K562 (cell line): ENCODE measurements around the gene PTPRT. TPM values are rescaled to one million over a fixed set of nuclear protein-coding genes. Genes with fewer than 3 reads are reported as not detected.

ENCODE experiments used
- ATAC-seq: fragments of 200-7000 bp; cut with Tn5 transposase; 3 replicates; pipeline ENCODE4 v1.9.1; 2020; ENCODE audit warnings: moderate library complexity
- BruUV-seq: library from RNA; stranded (reverse); fragments of 400-500 nt; replicated peaks from 2 replicates; lab custom pipeline; 2021; lab: Mats Ljungman, UMichigan
- CTCF ChIA-PET: fragments of 300-600 bp; formaldehyde crosslinking; extraction: SDS; loops from one replicate; lab custom pipeline; 2021; ENCODE audit warnings: low intra/inter-chr PET ratio; lab: Yijun Ruan, JAX
- POLR2A ChIA-PET: fragments of 300-600, 350-650 bp; sonication (Branson Sonifier 250); formaldehyde crosslinking; extraction: SDS; loops from one replicate; lab custom pipeline; 2021; ENCODE audit warnings: antibody characterized with exemption, inconsistent platforms; lab: Yijun Ruan, JAX
- DNase-seq, 4 experiments: peaks; one replicate each; pipeline versions ENCODE4 v3.0.0 to v3.0.0-alpha.2; 2011 to 2018; ENCODE audit warnings: low spot score in 3 of 4, mixed read lengths in 3 of 4; ENCODE audit errors: extremely low read depth in 1 of 4
- FAIRE-seq: peaks from 2 replicates; lab custom pipeline; 2011; peaks lifted over from hg19 to GRCh38; lab: Jason Lieb, UNC
- H2AFZ ChIP-seq: 2 replicates; pipeline ENCODE4 v1.6.0; 2011; ENCODE audit warnings: low read depth, low read length, control low read depth, inconsistent platforms
- H3K27ac ChIP-seq: fragments of 200-600 bp; 3 replicates; pipeline ENCODE4 v1.8.0; 2011; ENCODE audit warnings: low read depth, mild to moderate bottlenecking, control low read depth, inconsistent platforms, low read length, moderate library complexity, mixed read lengths; ENCODE audit errors: extremely low read depth
- H3K27me3 ChIP-seq, 2 experiments: fragments of 300-600 bp in 1 of 2; 2 replicates in 1 of 2; 3 replicates in 1 of 2; pipeline versions ENCODE4 v1.6.0 to v1.8.0; 2011; ENCODE audit warnings: inconsistent platforms in 2 of 2, low read length in 2 of 2, mild to moderate bottlenecking in 1 of 2, mixed read lengths in 1 of 2, moderate library complexity in 1 of 2; ENCODE audit not compliant: control insufficient read depth in 2 of 2, insufficient read depth in 2 of 2
- H3K36me3 ChIP-seq: fragments of 300-600 bp; 3 replicates; pipeline ENCODE4 v1.8.0; 2011; ENCODE audit warnings: mild to moderate bottlenecking, low read length, inconsistent platforms; ENCODE audit not compliant: control insufficient read depth, insufficient read depth
- H3K4me1 ChIP-seq, 2 experiments: fragments of 200-600 bp in 1 of 2; replicated peaks in 1 of 2; 2 replicates in 1 of 2; 3 replicates in 1 of 2; pipeline versions ENCODE4 v1.5.1 to v1.8.0; 2011; ENCODE audit warnings: inconsistent platforms in 2 of 2, low read length in 2 of 2, mild to moderate bottlenecking in 1 of 2, mixed read lengths in 1 of 2, moderate library complexity in 1 of 2; ENCODE audit not compliant: control insufficient read depth in 2 of 2, insufficient read depth in 2 of 2
- H3K4me2 ChIP-seq: 2 replicates; pipeline ENCODE4 v1.6.1; 2011; ENCODE audit warnings: low read length, control low read depth, inconsistent platforms, mixed read lengths; ENCODE audit not compliant: insufficient read depth
- H3K4me3 ChIP-seq: fragments of 200-600 bp; sonication (generic), shearing (Covaris generic); 2 replicates; pipeline ENCODE4 v1.5.1; 2016; ENCODE audit warnings: control low read depth, inconsistent platforms
- H3K79me2 ChIP-seq: fragments of 200-600 bp; 3 replicates; pipeline ENCODE4 v1.8.0; 2011; ENCODE audit warnings: low read length, inconsistent platforms; ENCODE audit not compliant: control insufficient read depth, insufficient read depth
- H3K9ac ChIP-seq, 2 experiments: 2 replicates each; pipeline versions ENCODE4 v1.6.0 to v1.6.1; 2011; ENCODE audit warnings: low read depth in 2 of 2, low read length in 2 of 2, control low read depth in 1 of 2, inconsistent platforms in 1 of 2, mild to moderate bottlenecking in 1 of 2, mixed read lengths in 1 of 2; ENCODE audit not compliant: insufficient read depth in 1 of 2
- H3K9me1 ChIP-seq: one replicate; pipeline ENCODE4 v1.6.0; 2011; ENCODE audit warnings: inconsistent platforms, mild to moderate bottlenecking, low read length, moderate library complexity; ENCODE audit not compliant: control insufficient read depth, insufficient read depth
- H3K9me3 ChIP-seq: replicated peaks from 2 replicates; pipeline ENCODE4 v1.5.1; 2011; ENCODE audit warnings: low read depth, low read length, inconsistent platforms; ENCODE audit not compliant: control insufficient read depth, insufficient read depth
- H4K20me1 ChIP-seq: replicated peaks from 2 replicates; pipeline ENCODE4 v1.6.1; 2011; ENCODE audit warnings: low read length, inconsistent platforms, mixed read lengths; ENCODE audit not compliant: control insufficient read depth, insufficient read depth
- FOXK1 ChIP-seq: sonication (generic); formaldehyde crosslinking; IDR thresholded peaks from 2 replicates; pipeline ENCODE4 v1.8.0; 2022; ENCODE audit warnings: missing genetic modification reagents, mild to moderate bottlenecking, borderline replicate concordance
- KDM2B ChIP-seq: fragments of 250-450 bp; sonication (Bioruptor Pico); IDR thresholded peaks from 2 replicates; pipeline ENCODE4 v1.8.0; 2021; ENCODE audit warnings: mild to moderate bottlenecking, moderate library complexity
- RAD51 ChIP-seq: fragments of 450-650 bp; IDR thresholded peaks from 2 replicates; pipeline ENCODE4 v1.7.1; 2016; ENCODE audit warnings: low read depth, mild to moderate bottlenecking, borderline replicate concordance
- RBFOX2 ChIP-seq: fragments of 200-400 bp; formaldehyde crosslinking; IDR thresholded peaks from 2 replicates; pipeline ENCODE4 v1.6.1; 2017; ENCODE audit warnings: low read depth, mild to moderate bottlenecking, low read length, moderate library complexity
- SMAD4 ChIP-seq: fragments of 250-450 bp; sonication (Bioruptor Pico); conservative IDR thresholded peaks from 2 replicates; pipeline ENCODE4 v1.8.0; 2021; ENCODE audit warnings: inconsistent platforms, mild to moderate bottlenecking, moderate library complexity
- SOX6 ChIP-seq: fragments of 450-650 bp; IDR thresholded peaks from 2 replicates; pipeline ENCODE4 v1.6.1; 2014; ENCODE audit warnings: mild to moderate bottlenecking
- WGBS: fragments of 100-300 bp; shearing (Covaris generic); methylation state at CpG from one replicate; pipeline ENCODE4 v1.1.6; 2016; ENCODE audit warnings: low coverage, mixed read lengths; ENCODE audit not compliant: insufficient coverage; ENCODE audit errors: missing lambda C conversion rate; 5-methylcytosine and 5-hydroxymethylcytosine counted together
- in situ Hi-C: fragments of 300-500 bp; cut with MboI; formaldehyde crosslinking; loops from 4 replicates; pipeline ENCODE4 v1.15.0; 2018; ENCODE audit warnings: inconsistent platforms, mixed read lengths
- intact Hi-C: fragments of 100-400 bp; cut with micrococcal nuclease; formaldehyde crosslinking; loops from 2 replicates; pipeline ENCODE4 v1.14.2; 2022
- polyA plus RNA-seq, 8 experiments: library from polyadenylated mRNA; depleted of rRNA in 4 of 8; stranded (reverse) in 5 of 8; unstranded in 3 of 8; fragments of >200 nt; fragmentation: Nextera tagmentation in 2 of 8; fragmentation: Illumina TruSeq in 1 of 8; extraction: Ambion mirVana in 2 of 8; extraction: Trizol in 1 of 8; gene quantifications; 2 replicates each; pipeline versions ENCODE4 v1.2.1 to v1.2.3, GENCODE V29; 2011 to 2014; ENCODE audit warnings: inconsistent platforms in 1 of 8, missing spikeins in 1 of 8
- total RNA-seq, 7 experiments: library from RNA; depleted of rRNA in 6 of 7; stranded (reverse); fragments of >200 nt in 6 of 7; fragmentation: Illumina TruSeq in 2 of 7; extraction: Trizol in 2 of 7; gene quantifications; 2 replicates each; pipeline versions ENCODE4 v1.2.1 to v1.2.3, GENCODE V29; 2011 to 2021; ENCODE audit warnings: low replicate concordance in 1 of 7

Gene PTPRT
- total and polyA plus RNA-seq, 9 of the 15 experiments (the other 6 are each of a cell fraction or from before 2014, with no cell fraction given), result not detected

DNA sequence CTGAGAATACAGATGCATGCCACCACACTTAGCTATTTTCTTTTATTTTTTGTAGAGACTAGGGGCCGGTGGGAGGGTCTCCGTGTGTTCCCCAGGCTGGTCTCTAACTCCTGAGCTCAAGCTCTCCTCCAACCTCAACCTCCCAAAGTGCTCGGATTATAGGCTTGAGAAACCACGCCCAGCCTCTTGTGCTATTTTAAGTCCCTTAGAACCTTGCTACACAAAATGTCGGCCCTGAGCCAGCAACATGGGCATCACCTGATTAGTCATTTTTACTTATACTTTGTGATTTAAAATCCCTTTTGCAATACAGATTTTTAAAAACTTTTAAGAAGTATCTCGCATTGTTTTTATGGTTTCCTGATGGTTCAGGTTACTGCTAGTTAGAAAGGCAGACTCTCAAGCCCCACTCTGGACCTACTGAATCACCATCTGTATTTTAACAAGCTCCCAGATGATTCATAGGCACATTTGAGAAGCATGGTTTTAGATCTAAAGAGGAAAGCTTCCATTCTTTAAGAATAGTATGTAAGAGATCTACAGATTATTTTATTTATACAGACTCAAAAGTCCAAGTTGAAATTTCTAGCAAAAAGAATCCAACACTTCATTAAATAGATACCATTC lies 186.3 kb downstream of the PTPRT start:
- in situ Hi-C loops, result no loop called here
- Histone ChIP-seq H3K4me3 (no peak overlapping the region), H3K9me3 (no peaks in the 10 kb centered on the region), H4K20me1 (no peaks in the 10 kb centered on the region), H3K27me3 (peaks cover 0 to 4% of the 10 kb centered on the region in 2 experiments; a peak in 1 of 5 replicates), H3K9me1 (no peaks in the 10 kb centered on the region), H3K9ac (no peak overlapping the region), H3K4me1 (no peaks in the 10 kb centered on the region), H3K4me2 (no peak overlapping the region), H3K36me3 (no peaks in the 10 kb centered on the region), H3K79me2 (no peaks in the 10 kb centered on the region), H3K27ac (no peak overlapping the region), H2AFZ (no peak overlapping the region)
- ATAC-seq (no peak), DNase-seq (no peak), FAIRE-seq (no peak)
- CTCF ChIA-PET, result no interaction called here
- intact Hi-C loops, result no loop called here
- TF ChIP-seq SMAD4 (CRISPR knock-in tag), result no peak
- TF ChIP-seq RAD51, result no peak
- no peak for TF ChIP-seq KDM2B (CRISPR knock-in tag)
- no peak for TF ChIP-seq SOX6
- no peak for TF ChIP-seq RBFOX2
- no TSS peak for BruUV-seq
- POLR2A ChIA-PET, result interaction anchor here (0.6 kb wide), 1 partner anchor 10 kb away, joined by 3 read pairs; no protein-coding TSS in a partner anchor
- WGBS, result 3% methylated on average over 6 of the region's 6 CpGs

- no peak overlapping the region for H3K9ac ChIP-seq
- no peaks in the 10 kb centered on the region for H3K36me3 ChIP-seq
- H2AFZ ChIP-seq, result no peak overlapping the region
- H3K9me1 ChIP-seq, result no peaks in the 10 kb centered on the region
- ATAC-seq (no peak), FAIRE-seq (no peak)
- no peaks in the 10 kb centered on the region for H3K4me1 ChIP-seq
- H3K4me3 ChIP-seq, result no peak overlapping the region
- no peak overlapping the region for H3K4me2 ChIP-seq
- POLR2A ChIA-PET, result no interaction called here
- no peak for TF ChIP-seq FOXK1 (CRISPR knock-in tag)
- TF ChIP-seq, all 486 proteins: peak for 0
- Histone ChIP-seq H3K27me3 (no peaks in the 10 kb centered on the region), H3K27ac (no peak overlapping the region), H3K9me3 (no peaks in the 10 kb centered on the region), H4K20me1 (no peaks in the 10 kb centered on the region; the same call in 1 of the 2 replicates), H3K79me2 (no peaks in the 10 kb centered on the region)
- intact Hi-C loops (no loop called here), in situ Hi-C loops (no loop called here)
- CTCF ChIA-PET, result no interaction called here
- WGBS, result 8% methylated on average over 2 of the region's 2 CpGs
- DNase-seq, result no peak
- no TSS peak for BruUV-seq
Measured at GRCh38 chr20:42996141-42996540, 193.6 kb downstream of the PTPRT start.
